ENCODE data around the gene ZNF423. TPM values are rescaled to one million over a fixed set of nuclear protein-coding genes. Genes with fewer than 3 reads are reported as not detected.

The ZNF423 gene
- polyA plus RNA-seq, 3 donors: 24.8 to 33.2 (median 25.8) TPM

- DNase-seq (ENCODE audit: extremely low read depth in 1 of 11, low read depth in 9 of 11, low spot score in 4 of 11): no peak
Measured at GRCh38 chr16:49443576-49443975, 412.3 kb downstream of the ZNF423 start.

DNA sequence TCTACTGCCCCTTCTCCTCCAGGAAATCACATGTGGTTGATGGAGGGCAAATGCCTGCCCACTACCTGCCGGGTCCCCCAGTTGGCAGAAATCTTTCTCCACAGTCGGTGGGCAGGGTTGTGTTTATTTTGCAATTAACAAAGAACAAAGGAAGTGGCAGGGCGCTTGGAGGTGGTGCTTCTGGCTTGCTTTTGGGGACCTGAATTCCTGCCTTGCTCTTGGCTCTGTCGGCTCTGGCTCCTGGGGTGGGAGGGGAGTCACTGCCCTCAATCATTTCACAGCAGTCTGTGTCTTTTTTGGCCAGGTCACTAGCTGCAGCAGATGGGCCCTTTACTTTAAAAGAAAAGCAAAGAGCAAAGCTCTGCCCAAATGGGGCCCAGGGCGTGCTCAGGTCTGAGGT lies 413.1 kb downstream of the ZNF423 start:
- no peak for DNase-seq (ENCODE audit: extremely low read depth in 1 of 11, low read depth in 9 of 11, low spot score in 4 of 11)

DNA sequence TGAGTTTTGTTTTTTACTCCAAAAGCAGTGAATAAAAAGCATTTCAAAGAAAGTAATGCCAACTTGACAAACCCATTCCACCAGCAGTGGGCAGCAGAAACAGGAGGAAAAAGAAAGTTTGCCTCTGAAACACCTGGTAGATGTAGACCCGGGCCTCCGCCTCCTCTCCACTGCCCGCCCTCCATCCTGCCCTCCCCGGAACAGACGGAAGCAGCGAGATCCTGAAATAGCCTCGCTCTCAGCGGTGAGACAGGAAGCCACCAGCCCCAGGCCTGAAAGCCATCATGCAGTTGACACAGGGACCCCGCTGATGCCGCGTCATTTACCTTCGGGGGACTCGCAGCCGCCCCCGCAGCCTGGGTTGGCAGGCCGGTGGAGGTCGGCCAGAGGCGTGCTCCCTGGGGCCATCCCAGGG lies 414.5 kb downstream of the ZNF423 start:
- DNase-seq (ENCODE audit: extremely low read depth in 1 of 11, low read depth in 9 of 11, low spot score in 4 of 11): peak in 7 of 11 donors; percentile 38 to 73 (median 51)

GRCh38 chr16:49440156-49441065 lies 415.5 kb downstream of the ZNF423 start:
- DNase-seq (ENCODE audit: extremely low read depth in 1 of 11, low read depth in 9 of 11, low spot score in 4 of 11): no peak

DNA sequence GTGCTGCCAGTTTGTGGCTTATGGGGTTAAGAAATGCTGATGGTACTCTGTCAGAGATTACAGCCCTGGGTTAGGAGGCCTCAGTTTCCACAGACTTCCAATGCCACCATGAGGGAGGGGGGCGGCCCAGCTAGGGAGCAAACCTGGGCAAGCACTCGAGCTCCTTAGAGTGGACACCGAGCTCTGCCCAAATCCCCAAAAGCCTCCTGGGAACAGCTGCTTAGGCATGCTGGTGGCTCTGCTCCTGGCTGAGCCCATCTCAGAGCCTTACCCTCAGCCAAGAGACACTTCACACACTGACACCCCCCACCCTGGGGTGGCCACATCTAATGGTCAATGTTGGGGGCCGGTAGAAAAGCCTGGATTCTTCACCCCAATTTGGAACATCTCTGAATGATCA lies 416.2 kb downstream of the ZNF423 start:
- no peak for DNase-seq (ENCODE audit: extremely low read depth in 1 of 11, low read depth in 9 of 11, low spot score in 4 of 11)

DNA sequence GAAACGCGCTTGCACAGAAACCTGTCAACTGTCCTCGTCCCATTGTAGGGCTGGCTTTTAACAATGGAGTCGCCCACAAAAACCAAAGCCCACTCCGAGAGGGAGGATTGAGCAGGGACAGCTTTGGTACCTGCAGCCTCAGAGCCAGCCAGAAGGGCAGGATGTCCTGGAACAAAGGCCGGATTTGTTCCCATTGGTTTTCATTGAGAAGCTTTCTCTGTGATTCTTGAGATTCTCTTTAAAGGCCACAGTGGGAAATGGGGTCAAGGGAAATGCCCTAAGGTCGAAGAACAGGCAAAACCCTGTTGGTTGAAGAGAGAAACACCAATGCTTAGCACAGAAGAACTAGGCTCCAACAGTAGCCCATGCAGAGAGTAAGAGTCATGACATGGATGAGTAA lies 416.9 kb downstream of the ZNF423 start:
- no peak for DNase-seq (ENCODE audit: extremely low read depth in 1 of 11, low read depth in 9 of 11, low spot score in 4 of 11)

Other genes with a start within 250 kb of the ZNF423 start
- 10 to 100 TPM; 25.6 to 34.0 (median 27.9) TPM for gene CNEP1R1, start 169.1 kb upstream of the ZNF423 start, polyA plus RNA-seq (ENCODE audit: insufficient read length in 3 of 3)
- 10 to 100 TPM; 15.2 to 21.0 (median 18.2) TPM for gene HEATR3, start 209.9 kb upstream of the ZNF423 start, polyA plus RNA-seq (ENCODE audit: insufficient read length in 3 of 3)